Measurements from ENCODE around the gene NUDT22. TPM values are rescaled to one million over a fixed set of nuclear protein-coding genes. Genes with fewer than 3 reads are reported as not detected.

The NUDT22 gene
- total and polyA plus RNA-seq, 2 experiments from 2014 or later = 33.9 to 67.0 TPM

- no peak for TF ChIP-seq ZNF462 (CRISPR knock-in tag; IDR thresholded peaks at IDR 0.05)
- no peak for TF ChIP-seq JUNB (IDR thresholded peaks at IDR 0.05; ENCODE audit: unreplicated experiment)
- TF ChIP-seq, protein P1, sequence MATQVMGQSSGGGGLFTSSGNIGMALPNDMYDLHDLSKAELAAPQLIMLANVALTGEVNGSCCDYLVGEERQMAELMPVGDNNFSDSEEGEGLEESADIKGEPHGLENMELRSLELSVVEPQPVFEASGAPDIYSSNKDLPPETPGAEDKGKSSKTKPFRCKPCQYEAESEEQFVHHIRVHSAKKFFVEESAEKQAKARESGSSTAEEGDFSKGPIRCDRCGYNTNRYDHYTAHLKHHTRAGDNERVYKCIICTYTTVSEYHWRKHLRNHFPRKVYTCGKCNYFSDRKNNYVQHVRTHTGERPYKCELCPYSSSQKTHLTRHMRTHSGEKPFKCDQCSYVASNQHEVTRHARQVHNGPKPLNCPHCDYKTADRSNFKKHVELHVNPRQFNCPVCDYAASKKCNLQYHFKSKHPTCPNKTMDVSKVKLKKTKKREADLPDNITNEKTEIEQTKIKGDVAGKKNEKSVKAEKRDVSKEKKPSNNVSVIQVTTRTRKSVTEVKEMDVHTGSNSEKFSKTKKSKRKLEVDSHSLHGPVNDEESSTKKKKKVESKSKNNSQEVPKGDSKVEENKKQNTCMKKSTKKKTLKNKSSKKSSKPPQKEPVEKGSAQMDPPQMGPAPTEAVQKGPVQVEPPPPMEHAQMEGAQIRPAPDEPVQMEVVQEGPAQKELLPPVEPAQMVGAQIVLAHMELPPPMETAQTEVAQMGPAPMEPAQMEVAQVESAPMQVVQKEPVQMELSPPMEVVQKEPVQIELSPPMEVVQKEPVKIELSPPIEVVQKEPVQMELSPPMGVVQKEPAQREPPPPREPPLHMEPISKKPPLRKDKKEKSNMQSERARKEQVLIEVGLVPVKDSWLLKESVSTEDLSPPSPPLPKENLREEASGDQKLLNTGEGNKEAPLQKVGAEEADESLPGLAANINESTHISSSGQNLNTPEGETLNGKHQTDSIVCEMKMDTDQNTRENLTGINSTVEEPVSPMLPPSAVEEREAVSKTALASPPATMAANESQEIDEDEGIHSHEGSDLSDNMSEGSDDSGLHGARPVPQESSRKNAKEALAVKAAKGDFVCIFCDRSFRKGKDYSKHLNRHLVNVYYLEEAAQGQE (IDR thresholded peaks at IDR 0.05; ENCODE audit: unreplicated experiment) = no peak
- TF ChIP-seq ZNF331 (CRISPR knock-in tag; IDR thresholded peaks at IDR 0.05; ENCODE audit: low read depth) = no peak
- no peak for TF ChIP-seq POLR2AphosphoS5 (IDR thresholded peaks at IDR 0.05; ENCODE audit: low read depth)
Measured at GRCh38 chr11:64229090-64229743, 3.1 kb downstream of the NUDT22 start (continued).

Measured in GM23338 (cell line).